ENCODE results near the gene AP2A1.

DNA sequence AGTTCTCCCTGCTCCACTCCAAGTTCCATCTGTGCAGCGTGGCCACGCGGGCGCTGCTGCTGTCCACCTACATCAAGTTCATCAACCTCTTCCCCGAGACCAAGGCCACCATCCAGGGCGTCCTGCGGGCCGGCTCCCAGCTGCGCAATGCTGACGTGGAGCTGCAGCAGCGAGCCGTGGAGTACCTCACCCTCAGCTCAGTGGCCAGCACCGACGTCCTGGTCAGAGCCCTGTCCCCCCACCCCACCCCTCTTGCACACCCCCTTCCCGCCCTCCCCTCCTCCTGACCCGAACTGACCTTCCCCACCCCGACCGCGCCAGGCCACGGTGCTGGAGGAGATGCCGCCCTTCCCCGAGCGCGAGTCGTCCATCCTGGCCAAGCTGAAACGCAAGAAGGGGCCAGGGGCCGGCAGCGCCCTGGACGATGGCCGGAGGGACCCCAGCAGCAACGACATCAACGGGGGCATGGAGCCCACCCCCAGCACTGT lies 34.6 kb downstream of the AP2A1 start:
- TF ChIP-seq, protein P1, sequence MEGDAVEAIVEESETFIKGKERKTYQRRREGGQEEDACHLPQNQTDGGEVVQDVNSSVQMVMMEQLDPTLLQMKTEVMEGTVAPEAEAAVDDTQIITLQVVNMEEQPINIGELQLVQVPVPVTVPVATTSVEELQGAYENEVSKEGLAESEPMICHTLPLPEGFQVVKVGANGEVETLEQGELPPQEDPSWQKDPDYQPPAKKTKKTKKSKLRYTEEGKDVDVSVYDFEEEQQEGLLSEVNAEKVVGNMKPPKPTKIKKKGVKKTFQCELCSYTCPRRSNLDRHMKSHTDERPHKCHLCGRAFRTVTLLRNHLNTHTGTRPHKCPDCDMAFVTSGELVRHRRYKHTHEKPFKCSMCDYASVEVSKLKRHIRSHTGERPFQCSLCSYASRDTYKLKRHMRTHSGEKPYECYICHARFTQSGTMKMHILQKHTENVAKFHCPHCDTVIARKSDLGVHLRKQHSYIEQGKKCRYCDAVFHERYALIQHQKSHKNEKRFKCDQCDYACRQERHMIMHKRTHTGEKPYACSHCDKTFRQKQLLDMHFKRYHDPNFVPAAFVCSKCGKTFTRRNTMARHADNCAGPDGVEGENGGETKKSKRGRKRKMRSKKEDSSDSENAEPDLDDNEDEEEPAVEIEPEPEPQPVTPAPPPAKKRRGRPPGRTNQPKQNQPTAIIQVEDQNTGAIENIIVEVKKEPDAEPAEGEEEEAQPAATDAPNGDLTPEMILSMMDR (IDR thresholded peaks at IDR 0.05 in 2 of 3, conservative IDR thresholded peaks at IDR 0.05 in 1 of 3; ENCODE audit: insufficient read depth in 2 of 3, low read depth in 1 of 3, low read length in 3 of 3), result no peak
- TF ChIP-seq, protein P2, sequence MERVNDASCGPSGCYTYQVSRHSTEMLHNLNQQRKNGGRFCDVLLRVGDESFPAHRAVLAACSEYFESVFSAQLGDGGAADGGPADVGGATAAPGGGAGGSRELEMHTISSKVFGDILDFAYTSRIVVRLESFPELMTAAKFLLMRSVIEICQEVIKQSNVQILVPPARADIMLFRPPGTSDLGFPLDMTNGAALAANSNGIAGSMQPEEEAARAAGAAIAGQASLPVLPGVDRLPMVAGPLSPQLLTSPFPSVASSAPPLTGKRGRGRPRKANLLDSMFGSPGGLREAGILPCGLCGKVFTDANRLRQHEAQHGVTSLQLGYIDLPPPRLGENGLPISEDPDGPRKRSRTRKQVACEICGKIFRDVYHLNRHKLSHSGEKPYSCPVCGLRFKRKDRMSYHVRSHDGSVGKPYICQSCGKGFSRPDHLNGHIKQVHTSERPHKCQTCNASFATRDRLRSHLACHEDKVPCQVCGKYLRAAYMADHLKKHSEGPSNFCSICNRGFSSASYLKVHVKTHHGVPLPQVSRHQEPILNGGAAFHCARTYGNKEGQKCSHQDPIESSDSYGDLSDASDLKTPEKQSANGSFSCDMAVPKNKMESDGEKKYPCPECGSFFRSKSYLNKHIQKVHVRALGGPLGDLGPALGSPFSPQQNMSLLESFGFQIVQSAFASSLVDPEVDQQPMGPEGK (CRISPR knock-in tag; IDR thresholded peaks at IDR 0.05; ENCODE audit: borderline replicate concordance), result no peak
- TF ChIP-seq RHOXF2B (CRISPR knock-in tag; conservative IDR thresholded peaks at IDR 0.05), result no peak
- TF ChIP-seq SIN3B (IDR thresholded peaks at IDR 0.05; ENCODE audit: low read depth), result no peak
- TF ChIP-seq LEF1 (IDR thresholded peaks at IDR 0.05), result no peak
- no peak for TF ChIP-seq RFX1 (IDR thresholded peaks at IDR 0.05)
- TF ChIP-seq ELF4 (CRISPR knock-in tag; IDR thresholded peaks at IDR 0.05), result no peak
- TF ChIP-seq ZNF217 (CRISPR knock-in tag; IDR thresholded peaks at IDR 0.05), result no peak
- no peak for TF ChIP-seq U2AF2 (optimal IDR thresholded peaks at IDR 0.05; ENCODE audit: low read depth, low read length)
- no peak for TF ChIP-seq CHD1 (IDR thresholded peaks at IDR 0.05; ENCODE audit: low read length)
- TF ChIP-seq POLR2A (conservative IDR thresholded peaks at IDR 0.05), result no peak
- no peak for TF ChIP-seq HNRNPK (IDR thresholded peaks at IDR 0.05; ENCODE audit: low read depth, low read length, poor library complexity, severe bottlenecking)
- TF ChIP-seq POLR2AphosphoS2 (IDR thresholded peaks at IDR 0.05; ENCODE audit: low read length), result no peak
